Activated CD4-positive, CD25-positive, alpha-beta regulatory T cell treated with anti-CD3 and anti-CD28 coated beads, Interleukin-2, amount 50 U/mL, for 16 hours (primary cell): ENCODE measurements around the gene ZER1.

Experiments
- DNase-seq: peaks from one replicate; pipeline ENCODE4 v3.0.0-alpha.2; 2020; ENCODE audit warnings: low read depth, low spot score

ZER1 gene

GRCh38 chr9:128735373-128735772 lies 36.4 kb downstream of the ZER1 start:
- no peak for DNase-seq

- no peak for DNase-seq
Measured at GRCh38 chr9:128733256-128733655, 38.5 kb downstream of the ZER1 start.

DNA sequence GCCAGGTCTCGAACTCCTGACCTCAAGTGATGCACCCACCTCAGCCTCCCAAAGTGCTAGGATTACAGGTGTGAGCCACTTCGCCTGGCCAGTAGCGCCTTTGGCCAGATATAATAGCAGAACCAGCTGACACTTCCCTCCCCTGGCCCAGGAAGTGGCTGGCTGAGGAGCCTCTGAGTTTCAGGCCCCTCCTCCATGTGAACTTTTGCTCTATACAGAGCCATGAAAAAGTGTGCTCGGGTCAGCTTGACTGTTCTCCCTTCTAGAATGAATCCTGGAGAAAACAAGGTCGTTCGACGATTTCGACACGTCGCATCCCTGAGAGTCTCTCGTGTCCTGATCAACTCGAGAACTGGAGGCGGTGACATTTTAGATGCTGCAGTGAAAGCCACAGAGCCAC lies 39.2 kb downstream of the ZER1 start:
- DNase-seq = no peak

- no peak for DNase-seq
Measured at GRCh38 chr9:128731691-128732090, 40.0 kb downstream of the ZER1 start.

- DNase-seq = no peak
Measured at GRCh38 chr9:128731093-128731492, 40.6 kb downstream of the ZER1 start.

DNA sequence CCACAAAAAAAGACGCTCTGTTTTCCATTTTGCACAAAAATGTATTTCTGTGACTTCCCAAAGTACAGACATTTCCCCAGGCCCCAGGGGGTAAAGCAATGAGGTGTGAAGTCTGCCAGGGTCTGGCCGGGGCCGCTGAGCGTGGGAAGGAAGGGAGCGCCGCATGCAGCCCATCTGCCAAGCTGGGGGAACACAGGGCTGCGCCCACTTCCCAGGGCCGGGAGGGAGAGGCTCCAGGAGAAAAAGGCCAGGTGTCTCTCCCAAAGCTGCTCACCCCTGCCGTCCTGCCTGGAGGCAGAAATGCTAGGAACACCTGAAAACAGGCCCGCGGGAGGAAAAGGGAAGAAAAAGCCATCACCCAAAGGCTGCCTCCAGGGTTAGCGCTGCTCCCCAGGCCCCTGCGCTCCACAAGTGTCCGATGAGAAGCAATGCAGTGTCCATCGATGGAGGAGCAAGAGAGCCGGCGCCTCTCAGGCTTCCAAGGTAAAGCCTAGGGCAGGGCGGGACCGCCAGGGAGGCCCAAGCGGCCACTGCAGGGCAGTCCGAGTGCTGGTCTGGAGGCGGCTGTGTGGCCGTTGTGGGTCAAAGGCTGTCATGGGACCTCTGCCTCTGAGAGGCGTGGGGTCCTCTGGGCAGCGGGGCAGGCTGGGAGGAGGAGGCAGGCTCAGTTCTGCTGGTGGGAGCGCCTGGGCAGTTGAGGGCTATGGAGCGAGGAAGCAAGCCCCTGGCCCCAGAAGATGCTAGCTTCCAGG lies 41.8 kb downstream of the ZER1 start:
- no peak for DNase-seq

- DNase-seq = no peak
Measured at GRCh38 chr9:128729302-128729701, 42.4 kb downstream of the ZER1 start.

DNA sequence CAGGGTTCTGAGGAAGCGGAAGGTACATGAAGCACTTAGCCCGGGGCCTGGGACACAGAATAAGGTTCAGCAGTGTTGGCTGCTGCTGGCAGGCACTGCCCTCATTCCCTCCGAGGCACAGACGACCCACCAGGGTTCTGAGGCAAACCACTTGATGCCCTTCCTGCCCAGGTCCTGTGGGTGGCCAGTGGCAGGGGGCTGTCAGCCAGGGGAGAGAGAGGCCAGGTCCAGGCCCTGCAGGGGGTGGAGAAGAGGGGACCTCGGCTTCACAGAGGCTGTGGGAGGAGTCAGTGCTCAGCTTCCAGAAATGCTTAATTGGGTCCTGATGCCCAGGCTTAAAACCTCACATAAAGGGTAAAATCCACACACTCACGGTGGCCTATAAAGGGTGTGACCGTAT lies 43.4 kb downstream of the ZER1 start:
- DNase-seq = no peak

DNA sequence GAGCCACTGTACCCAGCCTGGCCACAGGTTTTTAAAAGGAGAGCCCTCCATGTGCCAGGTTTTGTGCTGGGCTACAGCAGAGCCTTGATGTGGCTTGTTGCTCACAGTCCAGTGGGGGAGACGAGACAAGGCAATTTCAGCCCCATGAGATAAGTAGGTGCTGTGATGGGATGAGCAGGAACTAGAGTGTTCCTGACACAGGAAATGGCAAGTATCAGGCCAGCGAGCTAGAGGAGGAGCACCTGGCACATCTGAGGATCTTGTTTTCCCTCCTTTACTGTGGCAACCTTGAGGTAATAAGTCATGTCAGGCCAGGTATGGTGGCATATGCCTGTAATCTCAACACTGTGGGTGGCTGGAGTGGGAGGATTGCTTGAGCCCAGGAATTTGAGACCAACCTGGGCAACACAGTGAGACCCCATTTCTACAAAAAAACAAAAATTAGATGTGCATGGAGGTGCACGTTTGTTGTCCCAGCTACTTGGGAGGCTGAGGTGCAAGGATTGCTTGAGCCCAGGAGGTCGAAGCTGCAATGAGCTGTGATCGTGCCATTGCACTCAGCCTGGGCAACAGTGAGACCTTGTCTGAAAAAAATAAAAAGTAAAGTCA lies 44.0 kb downstream of the ZER1 start:
- no peak for DNase-seq

GRCh38 chr9:128724744-128725211 lies 46.9 kb downstream of the ZER1 start:
- no peak for DNase-seq

- peak; percentile 98 for DNase-seq
Measured at GRCh38 chr9:128723866-128724743, 47.6 kb downstream of the ZER1 start, which contains the start of gene ZDHHC12. Gene ZDHHC12 (minus strand): TSS chr9:128724127. CDS start chr9:128724093, 34 bp downstream.

GRCh38 chr9:128723352-128723865 lies 48.3 kb downstream of the ZER1 start:
- DNase-seq = no peak

DNA sequence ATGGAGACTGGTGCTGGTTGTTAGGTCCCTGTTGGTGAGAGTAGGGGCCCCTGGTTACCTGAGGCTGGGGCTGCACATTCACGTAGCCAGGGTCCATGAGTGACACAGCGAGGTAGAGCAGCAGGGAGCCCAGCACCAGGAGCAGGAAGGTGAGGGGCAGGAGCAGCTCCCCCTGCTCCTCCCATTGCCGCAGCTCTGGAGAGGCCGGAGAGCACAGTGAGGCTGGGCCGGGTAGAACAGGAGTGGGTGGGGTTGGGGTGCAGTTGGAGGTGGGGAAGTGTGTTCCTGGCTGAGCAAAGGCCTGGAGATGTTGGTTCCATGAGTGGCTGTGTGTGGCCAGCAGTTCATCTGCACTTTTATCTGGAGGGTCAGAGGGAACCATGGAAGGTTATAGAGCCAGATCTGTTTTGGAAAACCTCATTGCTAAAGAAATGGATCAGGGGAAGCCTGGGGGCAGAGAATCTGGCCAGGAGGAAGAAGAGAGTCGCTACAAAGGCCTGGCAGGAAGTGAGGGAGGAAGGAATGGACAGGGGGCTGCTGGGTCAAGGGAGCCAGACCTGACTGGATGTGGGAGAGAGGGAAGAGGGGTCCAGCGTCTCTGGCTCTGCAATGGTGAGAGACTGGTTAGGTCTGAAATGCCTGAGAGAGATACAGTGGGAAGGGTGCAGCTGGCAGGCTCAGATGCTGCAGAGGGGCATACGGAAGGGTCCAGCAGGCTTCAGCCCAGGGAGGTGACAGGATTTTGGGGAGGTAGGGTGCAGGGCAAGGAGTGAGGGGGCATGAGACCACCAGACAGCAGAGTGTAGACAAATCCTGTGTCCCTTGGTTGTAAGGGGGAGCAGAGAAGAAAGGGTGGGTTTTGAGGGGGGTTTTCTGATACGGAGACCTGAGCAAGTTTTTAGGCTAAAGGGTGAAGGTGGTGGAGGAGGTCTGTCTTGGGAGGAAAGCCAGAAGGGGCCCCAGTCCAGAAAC lies 49.1 kb downstream of the ZER1 start:
- DNase-seq = no peak

- no peak for DNase-seq
Measured at GRCh38 chr9:128721487-128722010, 50.2 kb downstream of the ZER1 start.

GRCh38 chr9:128720841-128721486 lies 50.8 kb downstream of the ZER1 start:
- DNase-seq = no peak

- no peak for DNase-seq
Measured at GRCh38 chr9:128719919-128720605, 51.7 kb downstream of the ZER1 start.

DNA sequence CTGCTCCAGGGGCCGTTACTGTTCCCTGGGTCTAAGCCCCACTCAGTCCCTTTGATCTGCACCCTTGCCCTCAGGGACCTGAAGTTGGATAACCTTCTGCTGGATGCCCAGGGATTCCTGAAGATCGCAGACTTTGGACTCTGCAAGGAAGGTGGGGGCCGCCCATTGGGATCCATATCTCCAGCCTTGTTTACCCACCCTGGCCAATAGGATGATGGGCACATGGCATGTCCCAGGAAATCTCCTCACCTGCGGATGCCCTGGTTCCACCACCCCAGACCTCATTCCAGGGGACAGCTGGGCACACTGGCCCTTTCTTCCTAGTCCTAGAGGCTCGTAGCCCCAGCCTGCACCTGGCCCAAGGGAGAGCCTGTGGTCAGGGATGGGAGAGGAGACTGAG lies 53.3 kb downstream of the ZER1 start:
- no peak for DNase-seq

- no peak for DNase-seq
Measured at GRCh38 chr9:128718047-128718446, 53.7 kb downstream of the ZER1 start.

- no peak for DNase-seq
Measured at GRCh38 chr9:128716581-128717254, 55.0 kb downstream of the ZER1 start.
